ENCODE data around the gene SMPDL3B.

- no peak for TF ChIP-seq CTCF (IDR thresholded peaks at IDR 0.05)
- no peak for TF ChIP-seq POLR2A (IDR thresholded peaks at IDR 0.05)
Measured at GRCh38 chr1:27993241-27993640, 58.4 kb downstream of the SMPDL3B start.
